ENCODE results near the gene CORO7. TPM values are rescaled to one million over a fixed set of nuclear protein-coding genes. Genes with fewer than 3 reads are reported as not detected.

Gene CORO7
- total RNA-seq, 4 donors from 2014 or later = 17.9 to 53.7 (median 29.7) TPM

DNA sequence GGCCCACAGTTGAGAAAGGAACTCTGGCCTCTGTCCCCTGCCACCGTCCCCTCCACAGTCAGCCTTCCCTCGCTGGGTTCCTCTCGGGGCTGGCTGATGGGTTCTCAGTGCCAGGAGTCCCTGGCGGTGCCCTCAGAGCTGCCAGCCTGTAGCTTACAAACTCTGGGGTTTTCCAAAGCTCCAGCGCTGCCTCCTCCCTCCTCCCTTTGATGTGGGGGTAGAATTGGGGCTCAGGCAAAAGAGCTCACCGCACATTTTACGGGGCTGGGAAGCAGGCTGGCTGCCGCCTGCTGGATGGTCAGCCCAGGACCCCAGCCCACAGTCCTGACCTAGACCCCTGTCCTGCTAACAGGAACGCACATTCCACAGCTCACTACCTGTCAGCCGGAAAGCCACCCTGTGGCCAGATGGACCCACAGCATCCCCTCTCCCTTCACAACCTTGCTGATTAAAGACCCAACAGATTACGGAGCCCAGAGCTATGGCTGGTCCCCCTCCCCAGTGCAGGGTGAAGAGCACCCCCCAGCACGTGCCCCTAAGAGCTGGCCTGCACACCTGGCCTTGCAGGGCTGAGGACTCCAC is 38.7 kb downstream of the CORO7 start:
- TF ChIP-seq, protein P1, sequence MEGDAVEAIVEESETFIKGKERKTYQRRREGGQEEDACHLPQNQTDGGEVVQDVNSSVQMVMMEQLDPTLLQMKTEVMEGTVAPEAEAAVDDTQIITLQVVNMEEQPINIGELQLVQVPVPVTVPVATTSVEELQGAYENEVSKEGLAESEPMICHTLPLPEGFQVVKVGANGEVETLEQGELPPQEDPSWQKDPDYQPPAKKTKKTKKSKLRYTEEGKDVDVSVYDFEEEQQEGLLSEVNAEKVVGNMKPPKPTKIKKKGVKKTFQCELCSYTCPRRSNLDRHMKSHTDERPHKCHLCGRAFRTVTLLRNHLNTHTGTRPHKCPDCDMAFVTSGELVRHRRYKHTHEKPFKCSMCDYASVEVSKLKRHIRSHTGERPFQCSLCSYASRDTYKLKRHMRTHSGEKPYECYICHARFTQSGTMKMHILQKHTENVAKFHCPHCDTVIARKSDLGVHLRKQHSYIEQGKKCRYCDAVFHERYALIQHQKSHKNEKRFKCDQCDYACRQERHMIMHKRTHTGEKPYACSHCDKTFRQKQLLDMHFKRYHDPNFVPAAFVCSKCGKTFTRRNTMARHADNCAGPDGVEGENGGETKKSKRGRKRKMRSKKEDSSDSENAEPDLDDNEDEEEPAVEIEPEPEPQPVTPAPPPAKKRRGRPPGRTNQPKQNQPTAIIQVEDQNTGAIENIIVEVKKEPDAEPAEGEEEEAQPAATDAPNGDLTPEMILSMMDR (IDR thresholded peaks at IDR 0.05) = no peak
- no peak for TF ChIP-seq POLR2A (IDR thresholded peaks at IDR 0.05)
- no peaks in the 10 kb centered on the region for H3K27me3 ChIP-seq
- H3K9me3 ChIP-seq = no peaks in the 10 kb centered on the region
- no peak overlapping the region for H3K4me3 ChIP-seq (replicated peaks in 1 of 3)
- peak in 1 of 2 donors; percentile 52 for DNase-seq
- peaks cover 0 to 10% of the 10 kb centered on the region in 2 donors for H3K36me3 ChIP-seq
- intact Hi-C loops (cut with DNase I) = no loop called here
- WGBS, 2 donors = 60 to 70% methylated on average over 10 of the region's 12 CpGs
- H3K27ac ChIP-seq = peak overlapping the region; percentile 93 to 99 (median 98)
- peaks cover 93 to 100% of the 10 kb centered on the region in 2 donors for H3K4me1 ChIP-seq

DNA sequence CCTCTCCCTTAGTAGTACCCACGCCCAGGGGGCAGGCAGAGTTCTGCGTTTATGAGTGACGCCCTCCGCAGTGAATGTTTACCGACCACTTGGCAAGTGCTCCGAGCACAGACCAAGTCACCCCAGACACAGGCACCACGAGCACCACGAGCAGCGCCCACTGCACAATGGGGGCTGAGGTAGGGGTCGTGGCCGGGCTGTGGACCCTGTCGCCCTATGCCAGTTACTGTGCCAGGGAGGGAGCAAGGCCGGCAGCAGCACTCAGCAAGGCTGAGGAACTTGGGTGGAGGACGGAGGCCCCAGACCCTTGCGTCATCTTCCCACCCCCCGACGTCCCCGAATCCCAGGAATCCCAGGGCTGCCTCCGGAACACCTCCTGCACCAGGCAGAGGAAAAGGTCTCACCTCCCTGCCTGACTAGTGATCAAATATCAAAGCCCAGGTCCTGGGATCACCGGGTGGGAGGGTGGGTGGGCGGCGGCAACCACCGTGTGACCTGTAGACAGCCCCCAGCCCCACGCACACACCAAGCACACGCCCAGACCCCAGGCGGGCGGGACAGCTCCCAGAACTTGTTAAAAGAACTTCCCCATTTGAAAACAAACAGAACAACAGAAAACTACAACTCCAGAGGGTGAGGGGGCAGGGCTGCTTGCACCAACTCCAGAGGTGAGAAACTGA is 39.4 kb downstream of the CORO7 start:
- Histone ChIP-seq H3K36me3 (peaks cover 0 to 3% of the 10 kb centered on the region in 2 donors), H3K27me3 (no peaks in the 10 kb centered on the region), H3K4me1 (peaks cover 98 to 100% of the 10 kb centered on the region in 2 donors), H3K4me3 (replicated peaks in 1 of 3) (no peak overlapping the region), H3K27ac (peak overlapping the region; percentile 93 to 99 (median 98)), H3K9me3 (no peaks in the 10 kb centered on the region)
- DNase-seq = no peak
- WGBS, 2 donors = 77 to 87% methylated on average over 13 to 21 of the region's 27 CpGs
- TF ChIP-seq, protein P1 (IDR thresholded peaks at IDR 0.05) = no peak
- no peak for TF ChIP-seq POLR2A (IDR thresholded peaks at IDR 0.05)
- intact Hi-C loops (cut with DNase I) = no loop called here

DNA sequence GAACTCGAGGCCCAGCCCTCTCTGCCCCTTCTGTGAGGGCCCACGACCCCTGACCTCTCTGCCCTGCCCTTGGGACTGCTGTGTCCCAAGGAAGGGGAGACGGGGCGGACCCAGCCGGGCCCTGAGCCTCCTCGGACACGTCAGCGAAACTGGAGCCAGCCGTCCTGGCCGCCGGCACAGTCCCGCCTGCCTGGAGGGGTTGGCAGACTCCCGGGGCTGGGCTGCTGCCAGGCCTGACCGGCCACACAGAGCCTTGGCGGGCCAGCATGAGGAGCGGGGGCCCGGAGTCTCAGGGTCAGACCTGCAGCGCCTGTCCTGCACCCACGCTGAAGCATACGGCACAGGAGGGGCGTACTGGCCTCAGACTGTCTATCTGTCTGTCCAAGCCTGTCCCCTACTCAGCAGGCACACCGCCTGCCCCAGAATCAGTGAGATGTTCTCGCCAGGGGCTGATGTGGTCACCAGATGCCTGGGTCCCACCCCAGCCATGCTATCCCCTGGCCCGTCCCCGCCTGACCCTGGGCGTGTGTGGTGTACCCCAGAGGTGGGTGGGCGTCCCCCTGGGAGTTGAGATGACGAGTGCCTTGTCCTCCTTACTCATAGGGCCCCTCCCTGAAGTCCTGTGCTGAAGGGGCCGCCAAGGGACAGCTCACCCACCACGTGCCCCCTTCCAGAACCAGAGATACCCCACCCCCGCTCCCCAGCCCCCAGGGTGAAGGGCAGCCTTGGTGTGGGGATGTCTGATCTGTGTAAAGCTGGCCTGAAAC is 40.1 kb downstream of the CORO7 start:
- WGBS, 2 donors = 20 to 49% methylated on average over 8 to 19 of the region's 31 CpGs
- peak in 1 of 2 donors; percentile 32 for TF ChIP-seq POLR2A (IDR thresholded peaks at IDR 0.05)
- TF ChIP-seq, protein P1 (IDR thresholded peaks at IDR 0.05) = no peak
- intact Hi-C loops (cut with DNase I) = no loop called here
- Histone ChIP-seq H3K4me3 (replicated peaks in 1 of 3) (no peak overlapping the region), H3K36me3 (no peaks in the 10 kb centered on the region), H3K4me1 (peaks cover 92 to 96% of the 10 kb centered on the region in 2 donors), H3K27ac (peak overlapping the region; percentile 93 to 99 (median 98)), H3K27me3 (no peaks in the 10 kb centered on the region), H3K9me3 (no peaks in the 10 kb centered on the region)
- peak; percentile 97 for DNase-seq

DNA sequence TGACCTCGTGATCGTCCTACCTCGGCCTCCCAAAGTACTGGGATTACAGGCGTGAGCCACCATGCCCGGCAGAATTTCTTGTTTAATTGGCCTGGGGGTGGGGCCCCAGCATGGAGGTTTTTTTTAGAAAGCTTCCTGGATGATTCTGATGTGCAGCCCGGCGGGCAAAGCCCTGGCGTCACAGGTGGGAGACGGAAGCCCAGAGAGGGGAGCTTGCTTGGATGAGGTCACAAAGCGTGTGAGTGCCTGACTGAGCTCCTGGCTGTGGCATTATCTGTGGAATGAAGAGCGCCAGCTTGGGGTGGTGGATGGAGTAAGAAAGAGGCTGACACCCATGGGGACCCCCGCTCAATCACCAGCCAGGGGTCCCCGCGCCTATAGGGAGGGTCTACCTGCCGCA is 40.7 kb downstream of the CORO7 start:
- H3K4me1 ChIP-seq = peaks cover 92 to 96% of the 10 kb centered on the region in 2 donors
- 87 to 88% methylated on average over 12 to 15 of the region's 15 CpGs for WGBS, 2 donors
- no peaks in the 10 kb centered on the region for H3K36me3 ChIP-seq
- H3K27ac ChIP-seq = peak overlapping the region; percentile 93 to 99 (median 98)
- no peaks in the 10 kb centered on the region for H3K9me3 ChIP-seq
- H3K27me3 ChIP-seq = no peaks in the 10 kb centered on the region
- peak; percentile 48 for DNase-seq
- intact Hi-C loops (cut with DNase I) = no loop called here
- H3K4me3 ChIP-seq (replicated peaks in 1 of 3) = no peak overlapping the region
- TF ChIP-seq POLR2A (IDR thresholded peaks at IDR 0.05) = no peak
- TF ChIP-seq, protein P1 (IDR thresholded peaks at IDR 0.05) = no peak
